Stomach (tissue), 4 donors: Measurements from ENCODE around the gene LGR5.

Experiments
- CTCF ChIP-seq, 7 experiments: fragments of 450-650 bp in 4 of 7; fragments of 200-600 bp in 3 of 7; sonication (generic) in 3 of 7; IDR thresholded peaks; one replicate each; pipeline ENCODE4 v1.5.1; 2016 to 2019; ENCODE audit warnings: antibody characterized with exemption in 7 of 7, control low read depth in 2 of 7, mild to moderate bottlenecking in 1 of 7
- POLR2A ChIP-seq, 4 donors: fragments of 450-650 bp; IDR thresholded peaks; one replicate each; pipeline ENCODE4 v1.6.1; 2016; ENCODE audit warnings: antibody characterized with exemption in 4 of 4, control low read depth in 2 of 4, mild to moderate bottlenecking in 1 of 4, moderate library complexity in 1 of 4

- TF ChIP-seq CTCF (IDR thresholded peaks at IDR 0.05) = no peak
- no peak for TF ChIP-seq POLR2A (IDR thresholded peaks at IDR 0.05)
Measured at GRCh38 chr12:71589478-71589881, 149.9 kb downstream of the LGR5 start.
